Esophagus squamous epithelium (tissue), 4 donors: ENCODE results near the gene GPR132.
"Not testable (repeated sequence)": the region's sequence is repeated elsewhere in the genome, so short reads cannot be mapped to it uniquely, and the experiment has no call there.

Source experiments
- CTCF ChIP-seq, 6 experiments: fragments of 450-650 bp in 4 of 6; fragments of 200-600 bp in 2 of 6; sonication (generic) in 2 of 6; IDR thresholded peaks; one replicate each; pipeline ENCODE4 v1.5.1; 2016 to 2019; ENCODE audit warnings: antibody characterized with exemption in 6 of 6, mild to moderate bottlenecking in 4 of 6, moderate library complexity in 4 of 6
- POLR2A ChIP-seq, 4 donors: fragments of 450-650 bp; IDR thresholded peaks; one replicate each; pipeline ENCODE4 v1.6.1; 2017; ENCODE audit warnings: antibody characterized with exemption in 4 of 4, mild to moderate bottlenecking in 4 of 4, moderate library complexity in 3 of 4

DNA sequence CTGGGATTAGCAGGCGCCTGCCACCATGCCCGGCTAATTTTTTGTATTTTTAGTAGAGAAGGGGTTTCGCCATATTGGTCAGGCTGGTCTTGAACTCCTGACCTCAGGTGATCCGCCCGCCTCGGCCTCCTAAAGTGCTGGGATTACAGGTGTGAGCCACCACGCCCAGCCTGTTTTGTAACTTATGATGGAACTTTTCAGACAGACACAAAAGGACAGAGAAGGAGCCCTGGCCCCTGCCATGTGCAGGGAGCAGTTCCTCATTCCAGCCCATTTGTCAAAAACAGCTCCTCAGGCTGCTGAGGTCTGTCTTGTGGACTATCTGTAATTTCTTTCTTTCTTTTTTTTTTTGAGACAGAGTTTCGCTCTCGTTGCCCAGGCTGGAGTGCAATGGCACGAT, 1.7 kb downstream of the GPR132 start:
- TF ChIP-seq CTCF, POLR2A (IDR thresholded peaks at IDR 0.05): not testable (repeated sequence)
